Spleen (tissue), 7 donors: ENCODE results near the gene UBE2S.

Experiments used
- CTCF ChIP-seq, 11 experiments: fragments of 200-600 bp in 7 of 11; fragments of 450-650 bp in 4 of 11; sonication (generic) in 4 of 11; IDR thresholded peaks in 8 of 11; conservative IDR thresholded peaks in 3 of 11; 1 replicate in 7 of 11; 2 replicates in 4 of 11; pipeline versions ENCODE4 v1.4.0 to v1.8.0; 2016 to 2021; ENCODE audit warnings: antibody characterized with exemption in 11 of 11, inconsistent platforms in 4 of 11, mild to moderate bottlenecking in 1 of 11
- POLR2A ChIP-seq, 3 donors: fragments of 450-650 bp; IDR thresholded peaks; one replicate each; pipeline ENCODE4 v1.5.1; 2017; ENCODE audit warnings: antibody characterized with exemption in 3 of 3, mild to moderate bottlenecking in 1 of 3
- POLR2AphosphoS5 ChIP-seq, 3 donors: sonication (generic); formaldehyde crosslinking; IDR thresholded peaks; one replicate each; pipeline ENCODE4 v1.5.1; 2017; ENCODE audit warnings: antibody characterized with exemption in 3 of 3
- donor health status: DM: no; HTN: no; CAD: no; lungs with moderate emphysema.
- donor health status: DM: no; HTN: no; CAD: no.
- donor health status: DM: no; HTN: no; CAD: no.

GRCh38 chr19:55352549-55353145 is 54.9 kb downstream of the UBE2S start:
- TF ChIP-seq CTCF (IDR thresholded peaks at IDR 0.05 in 8 of 11, conservative IDR thresholded peaks at IDR 0.05 in 3 of 11) (no peak), POLR2A (IDR thresholded peaks at IDR 0.05) (no peak), POLR2AphosphoS5 (IDR thresholded peaks at IDR 0.05) (no peak)
